KBM-7 (cell line): Measurements from ENCODE around the gene EYA2.
"Not testable (repeated sequence)": the region's sequence is repeated elsewhere in the genome, so short reads cannot be mapped to it uniquely, and the experiment has no call there.

Source experiments
- DNase-seq: peaks from one replicate; pipeline ENCODE4 v3.0.0-alpha.2; 2015
- in situ Hi-C: fragments of 300-500 bp; cut with MboI; formaldehyde crosslinking; loops from 2 replicates; pipeline ENCODE4 v1.14.3; 2020; ENCODE audit warnings: low sequenced_read_pairs, low pct_unique_long_range_greater_than_20kb, mixed read lengths

The EYA2 gene

GRCh38 chr20:47167846-47168245 lies 273.2 kb downstream of the EYA2 start:
- in situ Hi-C loops: loop anchor here (25.0 kb wide), 1 partner anchor 406 kb away; no protein-coding TSS in a partner anchor
- DNase-seq: no peak

- DNase-seq: no peak
- in situ Hi-C loops: loop anchor here (25.0 kb wide), 1 partner anchor 410 kb away; no protein-coding TSS in a partner anchor
These were observed 277.9 kb downstream of the EYA2 start for GRCh38 chr20:47172579-47172978.

GRCh38 chr20:47173596-47174216 lies 279.1 kb downstream of the EYA2 start:
- no peak for DNase-seq
- in situ Hi-C loops: loop anchor here (25.0 kb wide), 1 partner anchor 411 kb away; no protein-coding TSS in a partner anchor

- DNase-seq: no peak
- in situ Hi-C loops: loop anchor here (25.0 kb wide), 1 partner anchor 412 kb away; no protein-coding TSS in a partner anchor
These were observed 280.0 kb downstream of the EYA2 start for GRCh38 chr20:47174456-47175243.

GRCh38 chr20:47175493-47175892 lies 280.9 kb downstream of the EYA2 start:
- in situ Hi-C loops: no loop called here
- DNase-seq: no peak

GRCh38 chr20:47176217-47176616 lies 281.6 kb downstream of the EYA2 start:
- DNase-seq, in situ Hi-C loops: not testable (repeated sequence)

- no peak for DNase-seq
- in situ Hi-C loops: no loop called here
These were observed 283.6 kb downstream of the EYA2 start for GRCh38 chr20:47178277-47178676.

GRCh38 chr20:47178851-47179250 lies 284.2 kb downstream of the EYA2 start:
- DNase-seq: no peak
- in situ Hi-C loops: no loop called here

GRCh38 chr20:47179267-47179666 lies 284.6 kb downstream of the EYA2 start:
- no peak for DNase-seq
- in situ Hi-C loops: no loop called here

GRCh38 chr20:47181056-47181862 lies 286.6 kb downstream of the EYA2 start:
- peak; percentile 27 for DNase-seq
- in situ Hi-C loops: no loop called here

- no peak for DNase-seq
- in situ Hi-C loops: no loop called here
These were observed 288.7 kb downstream of the EYA2 start for GRCh38 chr20:47183367-47183766.

- DNase-seq: no peak
- in situ Hi-C loops: no loop called here
These were observed 293.0 kb downstream of the EYA2 start for GRCh38 chr20:47187450-47188195.

- DNase-seq: no peak
- in situ Hi-C loops: no loop called here
These were observed 293.9 kb downstream of the EYA2 start for GRCh38 chr20:47188540-47188939.

GRCh38 chr20:47189060-47189459 lies 294.4 kb downstream of the EYA2 start:
- DNase-seq: no peak
- in situ Hi-C loops: no loop called here

- DNase-seq: no peak
- in situ Hi-C loops: no loop called here
These were observed 296.5 kb downstream of the EYA2 start for GRCh38 chr20:47191074-47191673.

GRCh38 chr20:47191956-47192355 lies 297.3 kb downstream of the EYA2 start:
- no peak for DNase-seq
- in situ Hi-C loops: no loop called here

- DNase-seq: no peak
- in situ Hi-C loops: no loop called here
These were observed 300.9 kb downstream of the EYA2 start for GRCh38 chr20:47195573-47195972.
